IPS DF 4.7 (cell line): ENCODE results near the gene ATP1A1.

Source experiments
- DNase-seq: peaks from one replicate; pipeline ENCODE4 v3.0.0-alpha.2; 2013; ENCODE audit warnings: low spot score; ENCODE audit errors: extremely low read depth

Gene ATP1A1

DNA sequence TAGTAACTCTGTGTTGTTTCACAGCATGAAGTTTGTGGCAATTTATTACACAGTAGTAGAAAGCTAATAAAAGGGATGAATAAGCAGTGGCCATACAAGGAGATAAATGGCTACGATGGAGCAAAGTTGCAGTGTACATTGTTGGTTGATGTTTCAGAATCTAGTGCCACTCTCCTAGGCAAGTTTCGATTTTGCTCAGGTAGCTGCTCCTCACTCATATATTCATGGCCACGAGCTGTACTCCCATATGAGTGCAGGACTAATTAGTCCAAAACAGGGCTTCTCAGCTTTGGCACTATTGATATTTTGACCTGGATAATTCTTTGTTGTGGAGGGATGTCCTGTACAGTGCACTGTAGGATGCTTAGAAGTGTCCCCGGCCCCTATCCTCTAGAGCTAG, 30.0 kb upstream of the ATP1A1 start:
- no peak for DNase-seq

DNA sequence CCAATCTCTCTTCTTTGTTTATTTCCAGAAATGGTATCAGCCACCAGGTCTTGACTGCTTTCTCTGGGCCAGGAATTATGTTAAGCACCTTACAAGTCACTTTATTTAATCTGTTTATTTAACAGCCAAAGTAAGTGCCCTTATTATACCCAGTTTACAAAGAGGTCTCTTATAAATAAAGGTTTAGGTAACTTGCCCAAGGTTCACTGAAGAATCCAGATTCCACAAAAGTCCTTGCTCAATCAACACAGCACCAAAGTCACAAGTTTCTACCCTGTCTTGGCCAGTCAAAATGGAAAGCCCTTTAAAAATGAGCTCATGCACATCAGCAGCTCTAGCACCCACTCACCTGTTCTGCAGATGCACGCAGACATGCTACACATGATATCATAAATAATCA, 28.0 kb upstream of the ATP1A1 start:
- DNase-seq, result no peak

DNA sequence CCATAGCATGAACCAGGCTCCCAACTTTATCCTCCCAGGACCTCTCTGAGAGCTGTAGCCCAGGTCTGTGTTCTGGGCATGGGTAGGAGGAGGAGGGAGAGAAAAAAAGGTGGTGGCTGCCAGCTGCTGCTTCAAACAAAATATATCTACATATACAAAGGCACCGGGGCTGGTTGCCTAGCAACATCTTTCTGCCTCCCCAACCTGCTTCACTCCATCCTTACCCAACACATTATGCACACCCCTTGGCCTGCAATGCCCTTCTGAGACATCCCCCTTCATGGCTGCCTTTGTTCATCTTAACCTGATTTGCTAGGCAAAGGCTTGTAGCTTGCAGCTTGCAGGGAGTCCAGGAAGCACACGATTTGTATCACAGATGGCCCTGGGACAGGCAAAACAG, 27.2 kb upstream of the ATP1A1 start:
- DNase-seq, result no peak

DNA sequence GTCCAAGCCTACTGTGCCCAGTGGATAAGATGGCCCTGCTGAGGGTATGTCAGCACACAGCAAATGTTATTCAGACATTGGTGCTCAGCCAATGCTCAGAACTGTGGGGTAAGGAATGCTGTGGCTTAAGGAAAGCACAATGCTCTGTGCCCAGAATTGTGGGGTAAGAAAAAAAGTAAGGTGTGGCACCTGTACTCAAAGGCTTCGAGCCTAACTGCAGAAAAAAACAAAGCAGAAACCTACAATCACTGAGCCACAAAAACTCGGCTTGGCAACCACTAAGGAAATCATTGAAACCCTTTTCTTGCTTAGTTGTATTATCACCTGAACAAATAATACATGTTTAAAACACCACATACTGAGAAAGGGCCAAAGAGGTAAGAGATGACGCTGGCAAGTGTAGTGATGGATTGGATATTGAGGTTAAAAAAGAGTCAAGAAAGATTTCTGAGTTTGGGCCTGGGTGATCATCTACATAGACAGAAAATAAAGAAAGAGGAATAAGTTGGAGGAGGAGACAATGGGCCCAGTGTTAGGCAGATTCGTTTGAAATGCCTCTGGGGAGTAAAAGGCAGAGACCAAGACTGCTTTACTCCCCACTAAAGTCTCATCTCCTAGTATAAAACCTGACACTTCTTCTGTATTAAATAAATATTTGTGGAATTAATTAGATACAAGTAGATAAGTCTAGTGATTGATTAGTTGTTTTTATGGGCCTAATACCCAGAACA, 25.9 kb upstream of the ATP1A1 start:
- DNase-seq, result no peak

DNA sequence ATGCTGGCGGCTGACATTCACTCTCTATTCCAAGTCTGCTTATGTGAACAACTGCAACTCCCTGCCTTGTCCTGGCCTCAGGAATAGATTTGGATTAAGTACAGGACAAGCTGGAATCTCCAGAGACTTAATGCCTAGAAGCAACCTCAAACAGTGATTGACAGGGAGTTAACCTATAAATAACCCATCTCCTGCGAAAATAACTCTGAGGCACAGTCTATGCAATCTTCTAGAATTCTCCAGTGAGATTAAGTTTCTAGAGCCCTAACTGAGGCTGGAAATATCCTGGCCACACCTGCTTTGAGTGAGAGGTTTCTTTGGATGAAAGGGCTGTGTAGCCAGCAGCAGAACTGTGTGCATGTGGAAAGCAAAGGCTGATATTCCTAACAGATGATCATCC, 25.3 kb upstream of the ATP1A1 start:
- no peak for DNase-seq

DNA sequence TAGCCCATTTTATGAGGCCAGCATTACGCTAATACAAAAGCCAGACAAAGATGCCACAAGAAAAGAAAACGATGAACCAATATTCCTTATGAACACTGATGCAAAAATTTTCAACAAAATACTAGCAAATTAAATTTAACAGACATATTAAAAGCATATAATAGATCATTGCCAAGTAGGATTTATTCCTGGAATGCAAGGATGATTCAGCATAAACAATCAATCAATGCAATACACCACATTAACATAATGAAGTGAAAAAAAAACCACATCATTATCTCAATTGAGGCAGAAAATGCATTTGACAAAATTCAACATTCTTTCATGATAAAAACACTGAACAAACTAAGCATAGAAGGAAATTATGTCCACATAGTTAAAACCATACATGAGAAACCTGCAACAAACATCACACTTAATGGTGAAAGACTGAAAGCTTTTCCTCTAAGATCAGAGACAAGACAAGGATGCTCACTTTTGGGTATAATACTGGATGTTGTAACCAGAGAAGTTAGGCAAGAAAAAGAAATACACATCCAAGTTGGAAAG, 22.9 kb upstream of the ATP1A1 start:
- no peak for DNase-seq

DNA sequence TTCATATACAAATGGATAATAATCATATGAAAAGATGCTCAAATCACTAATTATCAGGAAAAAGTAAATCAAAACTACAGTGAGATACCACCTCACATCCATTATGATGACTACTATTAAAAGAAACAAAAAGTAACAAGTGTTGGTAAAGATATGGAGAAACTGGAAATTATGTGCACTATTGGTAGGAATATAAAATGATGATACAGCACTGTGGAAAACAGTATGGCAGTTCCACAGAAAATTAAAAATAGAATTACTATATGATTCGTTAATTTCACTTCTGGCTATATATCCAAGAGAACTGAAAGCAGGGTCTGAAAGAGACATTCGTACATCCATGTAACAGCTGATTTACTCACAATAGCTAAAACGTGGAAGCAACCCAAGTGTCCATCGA, 21.1 kb upstream of the ATP1A1 start:
- no peak for DNase-seq

DNA sequence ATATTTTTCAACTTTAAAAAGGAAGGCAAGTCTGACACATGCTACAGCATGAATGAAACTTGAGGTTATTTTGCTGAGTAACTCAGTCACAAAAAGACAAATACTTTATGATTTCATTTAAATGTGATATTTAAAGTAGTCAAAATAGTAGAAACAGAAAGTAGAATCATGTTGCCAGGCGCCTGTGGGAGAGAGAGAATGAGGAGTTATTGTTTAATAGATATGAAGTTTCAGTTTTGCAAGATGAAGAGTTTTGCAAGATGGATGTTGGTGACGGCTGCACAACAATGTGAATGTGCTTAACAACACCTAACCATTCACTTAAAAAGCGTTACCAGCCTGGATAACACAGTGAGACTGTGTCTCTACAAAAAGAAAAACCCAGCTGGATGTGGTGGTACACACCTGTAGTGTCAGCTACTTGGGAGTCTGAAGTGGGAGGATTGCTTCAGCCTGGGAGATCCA, 20.7 kb upstream of the ATP1A1 start:
- no peak for DNase-seq

DNA sequence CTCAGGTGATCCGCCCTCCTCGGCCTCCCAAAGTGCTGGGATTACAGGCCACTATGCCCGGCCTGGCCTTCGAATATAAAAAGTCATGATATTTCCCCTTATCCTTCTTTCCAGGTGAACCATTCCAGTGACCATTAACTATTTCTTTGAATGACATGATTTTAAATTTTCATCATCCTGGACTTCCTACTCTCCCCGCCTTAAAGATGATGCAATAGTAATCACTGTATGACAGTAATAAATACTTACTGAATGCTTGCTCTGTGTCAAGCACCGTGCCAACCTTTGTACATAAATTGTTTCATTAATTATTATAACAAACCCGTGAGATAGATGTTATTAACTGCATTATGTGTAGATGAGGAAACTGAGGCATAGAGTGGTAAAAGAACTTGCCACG, 19.9 kb upstream of the ATP1A1 start:
- no peak for DNase-seq

DNA sequence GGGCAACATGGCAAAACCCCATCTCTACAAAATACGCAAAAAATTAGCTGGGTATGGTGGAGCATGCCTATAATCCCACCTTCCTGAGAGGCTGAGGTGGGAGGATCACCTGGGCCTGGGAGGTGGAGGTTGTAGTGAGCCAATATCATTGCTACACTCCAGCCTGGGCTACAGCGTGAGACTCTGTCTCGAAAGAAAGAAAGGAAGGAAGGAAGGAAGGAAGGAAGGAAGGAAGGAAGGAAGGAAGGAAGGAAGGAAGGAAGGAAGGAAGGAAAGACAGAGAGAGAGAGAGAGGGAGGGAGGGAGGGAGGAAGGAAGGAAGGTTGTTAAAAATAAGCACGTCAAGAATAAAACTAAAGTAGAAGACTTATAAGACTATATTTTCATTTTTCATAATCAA, 17.0 kb upstream of the ATP1A1 start:
- no peak for DNase-seq

DNA sequence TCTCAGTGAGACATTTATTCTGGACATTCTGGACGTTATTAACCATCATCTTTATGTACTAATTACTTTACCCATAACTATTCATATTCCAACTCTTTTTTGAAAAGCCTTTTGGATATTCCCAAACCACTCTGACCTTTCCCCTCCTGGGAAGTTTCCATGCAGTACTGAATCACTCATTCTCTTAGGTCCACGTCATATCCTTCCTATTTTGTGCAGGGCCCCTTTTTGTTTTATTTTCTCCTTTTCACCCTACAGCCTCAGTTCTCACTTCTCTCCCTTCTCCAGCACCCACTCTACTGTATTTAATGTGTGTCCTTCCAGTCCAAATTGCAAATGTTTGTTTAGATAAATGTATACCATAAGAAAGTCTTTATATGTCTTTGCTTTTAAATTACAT, 16.4 kb upstream of the ATP1A1 start:
- no peak for DNase-seq

DNA sequence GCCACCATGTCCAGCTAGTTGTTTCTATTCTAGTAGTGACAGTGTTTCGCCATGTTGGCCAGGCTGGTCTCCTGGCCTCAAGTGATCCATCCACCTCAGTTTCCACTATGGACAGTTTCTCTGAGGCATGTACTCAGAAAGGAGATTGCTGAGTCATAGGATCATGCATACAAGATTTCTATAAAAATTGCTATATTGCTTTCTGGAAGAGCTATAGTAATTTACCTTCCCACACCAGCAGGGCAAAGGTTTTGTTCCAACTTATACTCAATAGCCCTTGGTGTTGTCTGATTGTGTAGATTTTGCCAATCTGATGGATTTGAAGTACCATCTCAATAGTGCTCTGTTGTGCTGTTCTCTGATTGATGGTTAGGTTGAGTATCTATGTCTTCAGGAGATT, 15.6 kb upstream of the ATP1A1 start:
- DNase-seq, result no peak

DNA sequence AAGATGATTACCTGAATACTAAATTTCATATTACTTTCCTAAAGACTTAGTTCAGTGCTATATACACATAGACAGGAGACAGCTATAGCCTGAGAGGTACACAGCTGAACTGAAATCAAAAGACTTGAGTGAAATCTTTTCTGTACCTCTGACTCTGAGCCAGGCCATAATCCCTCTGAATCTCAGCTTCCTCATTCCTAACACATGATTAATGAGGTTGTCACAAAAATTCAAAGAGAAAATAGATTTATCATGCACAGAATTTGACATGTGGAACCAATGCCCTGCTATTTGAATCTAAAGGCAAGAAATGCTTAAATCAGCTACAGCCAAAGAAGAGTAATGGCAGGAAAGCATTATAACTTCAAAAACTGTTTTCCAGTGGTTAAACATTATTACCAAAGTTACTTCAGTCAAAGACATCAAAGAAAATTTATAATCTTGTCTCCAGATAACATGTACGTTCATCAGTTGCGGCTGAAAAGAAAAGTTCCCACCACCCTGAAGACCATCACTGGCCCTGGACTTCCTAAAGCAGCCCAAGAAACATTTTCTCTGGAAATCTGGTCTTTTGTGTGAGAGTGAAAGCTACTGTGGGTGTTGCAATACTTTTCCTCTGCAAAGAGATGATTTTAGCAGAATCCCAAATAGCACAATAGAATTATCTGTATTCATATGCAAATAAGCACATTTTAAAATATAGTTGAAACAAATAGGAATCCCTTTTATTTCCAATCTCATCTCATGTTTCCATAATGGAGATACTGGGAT, 13.8 kb upstream of the ATP1A1 start:
- DNase-seq, result no peak

DNA sequence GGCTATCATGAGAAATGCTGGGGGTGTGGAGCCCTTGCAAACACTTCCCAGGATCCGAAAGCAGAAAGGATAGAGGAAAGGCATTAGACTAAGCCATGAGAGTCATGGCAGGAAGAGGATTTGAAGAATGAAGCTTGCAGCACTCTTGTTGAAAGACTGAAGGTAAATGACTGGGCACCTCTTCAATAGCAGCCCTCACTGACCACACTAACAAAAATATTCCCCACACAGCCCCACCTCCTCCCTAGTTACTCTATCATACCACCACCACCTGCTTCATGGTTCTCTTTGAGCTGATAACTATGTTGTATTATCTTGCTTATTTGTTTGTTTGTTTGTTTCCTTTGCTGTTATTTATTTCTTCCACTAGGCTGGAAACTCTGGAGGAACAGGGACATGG, 13.2 kb upstream of the ATP1A1 start:
- DNase-seq, result no peak

DNA sequence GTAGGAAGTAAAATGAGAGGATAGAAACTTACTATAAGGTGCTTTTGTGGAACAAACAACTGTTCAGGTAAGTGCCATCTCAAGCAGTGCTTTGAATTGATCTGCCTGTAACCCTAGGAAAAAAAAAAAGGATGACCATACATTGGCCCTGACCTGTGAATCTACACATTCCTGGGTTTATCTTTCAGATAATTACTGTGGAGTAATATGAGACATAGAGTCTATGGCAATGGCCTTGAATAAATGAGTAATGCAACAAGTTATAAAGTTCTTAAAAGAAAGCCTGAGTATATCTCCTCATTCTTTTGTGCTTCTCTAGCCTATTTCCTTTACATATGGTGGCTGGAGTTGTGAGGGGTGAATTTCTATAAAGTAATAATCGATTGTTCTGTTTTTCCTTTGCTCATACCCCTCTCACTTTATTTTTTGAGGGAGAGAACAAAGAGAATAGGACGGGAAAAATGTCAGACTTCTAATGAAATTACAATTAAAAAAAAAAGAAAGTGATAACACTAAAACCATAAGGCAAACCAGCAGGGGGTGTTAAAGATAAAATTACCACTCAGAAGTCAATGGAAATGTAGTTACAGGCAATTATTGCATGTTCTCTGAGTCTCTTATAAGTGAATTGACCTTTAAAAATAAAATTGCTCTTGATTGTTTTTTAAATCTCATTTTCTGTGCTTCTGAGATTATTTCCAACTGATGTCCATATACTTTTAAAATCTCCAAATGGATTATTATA, 12.4 kb upstream of the ATP1A1 start:
- DNase-seq, result no peak

DNA sequence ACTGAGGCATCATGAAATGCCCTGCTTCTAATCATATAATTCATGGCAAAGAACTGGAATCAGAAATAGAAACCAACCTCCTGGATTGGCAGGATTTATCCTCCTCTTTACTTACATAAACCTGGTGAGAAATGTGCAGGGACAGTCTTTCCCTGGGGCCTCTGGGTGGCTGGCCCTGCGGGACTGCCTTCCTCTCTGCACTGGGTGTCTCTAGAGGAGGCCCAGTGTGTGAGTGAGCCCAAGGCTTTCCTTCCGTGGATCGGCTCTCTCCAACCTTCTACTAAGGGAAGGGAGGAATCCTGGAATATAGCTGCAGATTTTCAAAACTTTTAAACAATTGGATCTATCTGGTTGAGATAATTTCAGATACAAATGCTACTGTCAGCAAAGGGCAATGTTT, 11.4 kb upstream of the ATP1A1 start:
- DNase-seq, result no peak

DNA sequence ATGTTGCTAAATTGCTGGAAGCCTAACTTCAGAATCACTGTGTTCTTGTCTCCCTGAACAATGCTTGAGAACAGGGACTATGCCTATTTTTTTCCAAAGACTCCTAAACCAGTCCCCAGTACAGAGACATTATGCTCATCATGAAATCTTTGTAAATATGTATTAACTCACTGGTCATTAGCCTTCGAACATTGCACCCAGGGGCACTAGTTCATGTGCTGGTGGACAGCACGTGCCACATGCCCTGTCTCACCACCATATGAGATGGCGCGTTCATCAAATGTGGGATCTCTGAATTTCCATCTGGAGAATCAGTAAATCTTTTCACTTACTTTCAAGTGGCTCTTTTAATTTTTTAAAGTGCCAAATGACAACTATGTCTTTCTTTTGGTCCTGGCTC, 11.0 kb upstream of the ATP1A1 start:
- DNase-seq, result no peak

DNA sequence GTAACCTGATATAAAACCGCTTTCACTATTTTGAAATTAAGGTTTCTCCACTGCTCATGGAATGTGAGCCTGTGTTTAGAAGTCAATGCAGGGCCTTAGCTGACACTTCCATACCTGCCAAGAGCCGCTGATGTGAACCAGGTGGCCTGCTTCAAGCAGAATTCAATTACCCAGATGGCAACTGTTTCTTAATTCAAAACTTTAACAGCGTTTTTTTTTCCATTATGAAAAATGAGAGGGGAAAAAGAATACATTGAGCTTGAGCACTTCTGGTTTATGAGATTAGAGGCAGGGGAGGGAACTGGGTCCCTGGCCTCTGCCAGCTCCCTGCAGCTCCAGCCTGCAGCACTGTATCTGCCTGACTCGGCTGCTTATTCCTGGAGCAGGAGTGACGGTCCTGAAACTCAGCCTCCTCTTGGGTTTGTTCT, 7.7 kb upstream of the ATP1A1 start:
- DNase-seq, result no peak

DNA sequence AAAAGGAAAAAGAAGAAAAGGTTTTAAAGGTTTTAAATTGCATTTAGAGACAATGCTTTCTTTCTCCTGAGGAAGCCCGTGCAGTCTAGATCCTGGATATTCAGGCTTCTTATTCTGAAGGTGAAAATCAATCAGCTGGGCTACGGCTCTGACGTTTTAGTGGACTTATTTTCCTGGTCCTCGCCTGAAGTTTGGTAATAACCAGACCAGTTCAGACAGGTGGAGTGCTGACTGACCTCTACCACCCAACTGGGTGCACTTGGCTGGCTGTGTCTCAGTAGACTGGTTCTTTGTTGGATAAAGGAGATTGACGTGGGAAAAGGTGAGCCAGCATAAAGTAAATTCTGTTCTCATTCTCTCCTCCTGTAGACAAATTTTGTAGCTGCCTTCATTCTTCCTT, 7.2 kb upstream of the ATP1A1 start:
- DNase-seq, result no peak

DNA sequence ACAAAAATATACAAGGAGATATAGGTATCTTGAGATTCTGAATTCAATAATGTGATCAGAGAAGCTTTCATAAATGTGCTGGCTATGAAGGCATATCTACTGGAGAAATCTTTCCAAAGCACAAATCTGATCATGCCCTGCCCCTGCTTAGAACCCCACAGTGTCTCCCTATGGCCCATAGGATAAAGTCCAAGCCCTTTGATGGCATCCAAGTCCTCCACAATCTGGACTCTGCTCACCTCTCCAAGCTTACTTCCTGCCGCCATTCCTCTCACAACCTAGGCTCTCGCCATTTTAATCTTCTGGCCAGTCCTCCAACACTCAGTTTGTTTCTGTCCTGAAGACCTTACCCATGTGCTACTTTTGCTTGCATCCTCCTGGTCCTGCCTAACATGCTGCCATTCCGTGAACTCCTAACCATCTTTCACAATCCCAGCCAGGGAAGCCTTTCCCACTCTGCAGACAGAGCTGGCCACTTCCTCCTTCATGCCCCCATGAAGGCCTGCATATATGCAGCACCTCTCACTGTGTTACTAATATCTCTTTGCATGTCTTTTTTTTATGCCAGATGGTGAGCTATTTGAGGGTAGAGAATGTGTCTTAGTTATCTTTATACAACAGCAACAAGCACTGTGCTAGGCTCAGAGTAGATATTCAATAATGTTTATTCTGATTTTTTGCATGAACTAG, 5.6 kb upstream of the ATP1A1 start:
- DNase-seq, result no peak

DNA sequence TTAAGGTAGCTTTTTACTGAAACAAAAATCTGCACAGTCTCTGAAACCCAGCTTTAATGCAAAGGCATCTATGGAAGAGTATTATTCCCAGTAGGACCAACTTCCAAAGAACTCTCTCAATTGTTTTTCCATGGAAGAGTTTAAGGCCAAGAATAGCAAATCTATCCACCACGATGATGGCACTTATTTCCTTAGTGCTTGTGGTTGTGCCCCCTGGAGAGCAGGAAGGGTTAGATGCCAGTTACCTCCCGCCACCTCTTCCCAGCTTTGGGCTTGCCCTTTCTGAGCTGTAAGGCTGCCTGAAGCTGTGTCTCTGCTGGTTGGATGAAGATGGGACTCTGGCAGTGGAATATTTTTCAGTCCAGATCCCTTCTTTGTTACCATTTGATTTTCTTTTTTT, 4.8 kb upstream of the ATP1A1 start:
- no peak for DNase-seq
